Left cardiac atrium (tissue), 4 donors: ENCODE data around the gene APOBEC3A. TPM values are rescaled to one million over a fixed set of nuclear protein-coding genes. Genes with fewer than 3 reads are reported as not detected.
"Not testable (repeated sequence)": the region's sequence is repeated elsewhere in the genome, so short reads cannot be mapped to it uniquely, and the experiment has no call there.

Source experiments
- ATAC-seq, 2 donors: fragments of 200-7000 bp; cut with Tn5 transposase; one replicate each; pipeline ENCODE4 v1.9.1; 2020; ENCODE audit warnings: mild to moderate bottlenecking in 2 of 2, moderate library complexity in 2 of 2
- DNase-seq: peaks from one replicate; pipeline ENCODE4 v3.0.0-alpha.2; 2020
- intact Hi-C, 2 donors: fragments of 100-400 bp; cut with DNase I; formaldehyde crosslinking; loops; one replicate each; pipeline versions ENCODE4 v1.14.1 to v1.15.1; 2022 to 2023
- total RNA-seq, 2 donors: library from RNA; stranded (reverse); fragmentation: NEBNext Ultra II Directional; extraction: Animal tissue kit (Norgen Biotek cat#: 25700); gene quantifications; one replicate each; pipeline ENCODE4 v1.2.1, GENCODE V29; 2021
- donor health status: DM: no; HTN: yes; CAD: no.
- donor health status: DM: no; HTN: yes; CAD: no; lungs with severe emphysema.
- donor health status: DM: yes; HTN: yes; CAD: no.
- donor health status: Dilated cardiomyopathy.

APOBEC3A gene
- total RNA-seq, 2 donors from 2014 or later: 1.6 to 2.9 TPM

DNA sequence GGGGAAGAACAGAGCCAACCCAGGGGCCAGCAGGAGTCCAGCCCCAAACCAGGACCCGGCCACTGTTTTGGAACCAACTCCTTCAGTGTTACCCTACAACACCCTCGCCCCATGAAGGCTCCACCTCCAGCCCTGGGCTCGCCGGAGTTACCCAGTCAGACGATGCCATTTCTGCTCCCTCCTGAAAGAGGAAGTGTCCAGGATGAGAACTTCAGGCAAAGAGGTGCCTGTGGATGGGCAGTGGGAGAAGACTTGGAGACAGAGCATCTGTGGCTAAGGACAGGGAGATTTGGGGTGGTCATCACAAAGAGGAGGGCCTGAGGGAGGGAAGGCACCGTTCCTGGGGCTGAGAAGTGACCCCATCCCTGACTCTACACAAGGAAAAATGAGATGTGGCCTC, 38.7 kb downstream of the APOBEC3A start:
- DNase-seq (no peak), ATAC-seq (no peak)

DNA sequence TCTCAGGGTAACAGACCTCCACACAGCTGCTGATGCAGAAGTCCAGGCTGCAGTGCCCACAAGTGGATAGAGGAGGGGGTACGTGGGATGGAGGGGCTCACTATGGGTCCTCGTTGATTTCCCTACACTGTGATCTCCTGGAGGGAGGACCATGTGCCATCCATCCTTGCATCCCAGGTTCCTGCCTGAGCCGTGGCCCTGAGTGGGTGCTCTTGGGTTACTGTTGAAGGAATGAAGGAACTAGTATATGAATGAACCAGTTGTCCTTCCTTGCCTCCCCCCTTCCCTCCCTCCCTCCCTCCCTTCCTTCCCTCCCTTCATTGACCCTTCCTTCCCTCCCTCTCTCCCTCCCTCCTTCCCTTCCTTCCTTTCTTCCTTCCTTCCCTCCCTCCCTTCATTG, 40.1 kb downstream of the APOBEC3A start:
- intact Hi-C loops: loop anchor here in 1 of 2 donors (10.0 kb wide), 1 partner anchor 53 kb away; no protein-coding TSS in a partner anchor
- ATAC-seq (no peak), DNase-seq (no peak)

More for the DNA sequence above, 38.7 kb downstream of the APOBEC3A start:
- intact Hi-C loops: loop anchor here in 1 of 2 donors (10.0 kb wide), 1 partner anchor 51 kb away; no protein-coding TSS in a partner anchor

DNA sequence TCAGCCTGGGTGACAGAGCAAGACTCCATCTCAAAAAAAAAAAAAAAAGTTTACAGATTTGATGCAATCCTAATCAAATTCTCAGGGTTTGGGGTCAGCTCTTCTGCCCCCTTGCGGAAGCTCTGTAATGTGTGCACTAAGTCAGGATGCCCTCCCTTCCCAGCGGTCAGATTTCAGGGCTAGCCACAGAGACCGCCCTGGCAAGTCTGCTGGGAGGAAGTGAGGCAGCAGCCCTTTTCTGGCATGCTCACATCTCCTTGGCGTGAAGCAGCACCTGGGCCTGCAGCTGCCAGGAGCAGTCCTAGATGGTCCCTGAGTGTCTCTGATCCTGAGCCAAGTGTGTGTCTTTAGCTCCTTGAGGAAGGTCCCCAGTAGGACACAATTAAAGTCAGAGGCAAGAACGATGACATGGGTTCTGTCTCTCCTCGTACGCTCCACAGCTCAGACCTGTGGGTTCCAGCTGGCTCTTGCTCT, 45.8 kb downstream of the APOBEC3A start:
- DNase-seq (peak; percentile 81), ATAC-seq (peak; percentile 92 to 96)

DNA sequence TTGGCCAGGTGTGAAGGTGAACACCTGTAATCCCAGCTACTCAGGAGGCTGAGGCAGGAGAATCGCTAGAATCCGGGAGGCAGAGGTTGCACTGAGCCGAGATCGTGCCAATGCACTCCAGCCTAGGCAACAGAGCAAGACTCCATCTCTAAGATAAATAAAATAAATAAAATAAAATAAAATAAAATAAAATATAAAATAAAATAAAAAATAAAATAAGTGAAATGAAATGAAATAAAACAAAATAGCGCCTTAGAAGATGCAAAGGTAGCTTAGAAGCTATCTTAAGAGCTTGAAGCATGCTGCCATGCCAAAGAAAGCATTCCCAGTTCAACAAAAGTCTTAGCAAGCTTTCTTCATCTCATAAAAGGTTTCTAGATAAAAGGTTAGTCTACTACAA, 49.8 kb downstream of the APOBEC3A start:
- intact Hi-C loops: loop anchor here (5.0 to 10.0 kb wide), 3 partner anchors 115 to 242 kb away; no protein-coding TSS in a partner anchor
- DNase-seq (no peak), ATAC-seq (no peak)

More for the DNA sequence above, 45.8 kb downstream of the APOBEC3A start:
- intact Hi-C loops: loop anchor here (1.0 to 10.0 kb wide), 4 partner anchors 122 to 238 kb away; no protein-coding TSS in a partner anchor

DNA sequence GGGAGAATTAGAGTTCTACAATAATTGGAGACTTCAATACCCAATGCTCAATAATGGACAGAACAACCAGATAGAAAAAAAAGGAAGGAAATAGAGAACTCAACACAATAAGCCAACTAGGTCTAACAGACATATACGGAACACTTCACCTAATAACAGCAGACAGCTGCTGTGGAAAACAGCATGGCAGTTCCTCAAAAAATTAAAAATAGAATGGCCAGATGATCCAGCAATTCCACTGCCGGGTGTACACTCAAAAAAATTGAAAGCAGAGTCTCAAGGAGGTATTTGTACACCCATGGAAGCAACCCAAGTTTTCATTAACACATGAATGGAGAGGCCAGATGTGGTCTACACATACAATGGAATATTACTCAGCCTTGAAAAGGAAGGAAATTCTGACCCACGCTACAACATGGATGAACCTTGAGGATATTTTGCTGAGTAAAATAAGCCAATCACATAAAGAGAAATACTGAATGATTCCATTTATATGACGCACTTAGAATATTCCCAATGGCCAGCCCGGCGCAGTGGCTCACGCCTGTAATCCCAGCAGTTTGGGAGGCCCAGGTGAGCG, 51.0 kb downstream of the APOBEC3A start:
- DNase-seq, ATAC-seq: not testable (repeated sequence)
- intact Hi-C loops: loop anchor here (5.0 to 10.0 kb wide), 3 partner anchors 114 to 244 kb away; no protein-coding TSS in a partner anchor

DNA sequence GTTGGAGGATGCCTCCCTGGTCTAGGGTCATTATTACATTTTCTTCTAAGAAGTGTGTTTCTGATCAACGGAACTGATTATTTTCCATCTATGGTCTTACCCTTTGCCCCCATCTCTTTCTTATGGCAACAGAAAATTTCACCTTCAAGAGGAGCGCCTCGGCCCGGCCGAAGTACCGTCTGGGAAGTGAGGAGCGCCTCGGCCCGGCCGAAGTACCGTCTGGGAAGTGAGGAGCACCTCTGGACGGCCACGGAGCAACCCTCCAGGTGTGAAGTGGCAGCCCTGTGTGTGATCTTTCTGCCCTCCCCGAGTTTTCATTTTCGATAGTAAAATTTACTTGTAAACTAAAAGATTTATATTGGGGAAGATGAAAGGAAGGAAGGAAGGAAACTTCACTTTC, 53.5 kb downstream of the APOBEC3A start:
- ATAC-seq: no peak
- no peak for DNase-seq
- intact Hi-C loops: no loop called here

Other genes with a start within 250 kb of the APOBEC3A start
- gene SUN2, start 201.6 kb upstream of the APOBEC3A start, total RNA-seq: 100 to 1,000 TPM; 109 to 133 TPM
- 10 to 100 TPM in 1 of 2 donors, 1 to 10 TPM in 1; 8.8 to 10.8 TPM for gene DNAL4, start 163.5 kb upstream of the APOBEC3A start, total RNA-seq
- 10 to 100 TPM; 26.9 to 30.8 TPM for gene NPTXR, start 113.6 kb upstream of the APOBEC3A start, total RNA-seq
- gene CBX6, start 85.4 kb upstream of the APOBEC3A start, total RNA-seq: 10 to 100 TPM; 46.0 to 54.3 TPM
- gene APOBEC3B, start 24.7 kb downstream of the APOBEC3A start, total RNA-seq: 1 to 10 TPM; 1.5 to 1.6 TPM
- gene APOBEC3C, start 56.6 kb downstream of the APOBEC3A start, total RNA-seq: 10 to 100 TPM; 24.1 to 28.1 TPM
- gene APOBEC3D, start 63.5 kb downstream of the APOBEC3A start, total RNA-seq: 1 to 10 TPM; 1.2 to 1.3 TPM
- 1 to 10 TPM; 5.2 to 6.6 TPM for gene APOBEC3F, start 83.3 kb downstream of the APOBEC3A start, total RNA-seq
- 1 to 10 TPM; 4.6 to 6.8 TPM for gene APOBEC3G, start 119.7 kb downstream of the APOBEC3A start, total RNA-seq
- gene APOBEC3H, start 139.6 kb downstream of the APOBEC3A start, total RNA-seq: under 1 TPM in 1 of 2 donors, not detected in 1; 0.35 TPM
- gene CBX7, start 195.1 kb downstream of the APOBEC3A start, total RNA-seq: 10 to 100 TPM; 54.5 to 63.7 TPM